Measurements from ENCODE around the gene CPEB3. TPM values are rescaled to one million over a fixed set of nuclear protein-coding genes. Genes with fewer than 3 reads are reported as not detected.

Gene CPEB3
- total and polyA plus RNA-seq, 8 donors: 1.3 to 11.2 (median 3.6) TPM

- no peak overlapping the region for H3K4me3 ChIP-seq
- WGBS, 5 donors: 95 to 100% (median 97%) methylated on average over 2 of the region's 2 CpGs
- no peak for TF ChIP-seq CTCF (IDR thresholded peaks at IDR 0.05)
- no peak for TF ChIP-seq POLR2A (IDR thresholded peaks at IDR 0.05)
- TF ChIP-seq POLR2AphosphoS5 (IDR thresholded peaks at IDR 0.05): no peak
- no peak for TF ChIP-seq EP300 (IDR thresholded peaks at IDR 0.05)
Observed at GRCh38 chr10:92263396-92263795, 27.5 kb downstream of the CPEB3 start.

GRCh38 chr10:92248566-92248965 lies 42.3 kb downstream of the CPEB3 start:
- Histone ChIP-seq H3K4me1 (peaks cover 0 to 11% (median 3%) of the 10 kb centered on the region in 4 donors), H3K27me3 (no peaks in the 10 kb centered on the region), H3K27ac (no peak overlapping the region), H3K36me3 (no peaks in the 10 kb centered on the region), H3K4me3 (no peak overlapping the region), H3K9me3 (no peaks in the 10 kb centered on the region)
- WGBS, 5 donors: 72 to 92% (median 84%) methylated on average over 2 of the region's 2 CpGs
- TF ChIP-seq POLR2A (IDR thresholded peaks at IDR 0.05) (no peak), POLR2AphosphoS5 (IDR thresholded peaks at IDR 0.05) (no peak), EP300 (IDR thresholded peaks at IDR 0.05) (no peak), CTCF (IDR thresholded peaks at IDR 0.05) (no peak)
- DNase-seq: no peak
- intact Hi-C loops (cut with DNase I; ENCODE audit: low total_unique reads): loop anchor here (10.0 kb wide), 1 partner anchor 46 kb away; the partner anchor contains the start of genes CPEB3 and MARCHF5

More at GRCh38 chr10:92263396-92263795, 27.5 kb downstream of the CPEB3 start:
- Histone ChIP-seq H3K27ac (no peak overlapping the region), H3K9me3 (no peaks in the 10 kb centered on the region), H3K36me3 (no peaks in the 10 kb centered on the region), H3K4me1 (peaks cover 0 to 18% (median 0%) of the 10 kb centered on the region in 4 donors), H3K27me3 (no peaks in the 10 kb centered on the region)
- intact Hi-C loops (cut with DNase I; ENCODE audit: low total_unique reads): no loop called here
- no peak for DNase-seq

- H3K4me1 ChIP-seq: peaks cover 0 to 36% (median 26%) of the 10 kb centered on the region in 4 donors
- H3K27me3 ChIP-seq: no peaks in the 10 kb centered on the region
- no peaks in the 10 kb centered on the region for H3K9me3 ChIP-seq
- no peak overlapping the region for H3K27ac ChIP-seq
- H3K4me3 ChIP-seq: no peak overlapping the region
- intact Hi-C loops (cut with DNase I; ENCODE audit: low total_unique reads): loop anchor here (10.0 kb wide), 1 partner anchor 50 kb away; the partner anchor contains the start of genes CPEB3 and MARCHF5
- WGBS, 5 donors: 39 to 71% (median 52%) methylated on average over 2 to 3 of the region's 3 CpGs
- no peak for DNase-seq
- no peaks in the 10 kb centered on the region for H3K36me3 ChIP-seq
- TF ChIP-seq POLR2A (IDR thresholded peaks at IDR 0.05) (no peak), POLR2AphosphoS5 (IDR thresholded peaks at IDR 0.05) (no peak), EP300 (IDR thresholded peaks at IDR 0.05) (no peak), CTCF (IDR thresholded peaks at IDR 0.05) (no peak)
Observed at GRCh38 chr10:92244796-92245195, 46.1 kb downstream of the CPEB3 start.

- 5 to 15% (median 10%) methylated on average over 8 of the region's 8 CpGs for WGBS, 5 donors
- peak overlapping the region; percentile 10 to 90 (median 74) for H3K27ac ChIP-seq
- DNase-seq: peak; percentile 61 to 91
- intact Hi-C loops (cut with DNase I; ENCODE audit: low total_unique reads): loop anchor here (10.0 kb wide), 1 partner anchor 52 kb away; the partner anchor contains the start of genes CPEB3 and MARCHF5
- TF ChIP-seq EP300 (IDR thresholded peaks at IDR 0.05) (no peak), POLR2AphosphoS5 (IDR thresholded peaks at IDR 0.05) (peak; percentile 22 to 44 (median 28))
- peaks cover 12 to 50% (median 40%) of the 10 kb centered on the region in 4 donors for H3K4me1 ChIP-seq
- peak overlapping the region; percentile 6 to 32 (median 30) for H3K4me3 ChIP-seq
- no peaks in the 10 kb centered on the region for H3K9me3 ChIP-seq
- no peaks in the 10 kb centered on the region for H3K27me3 ChIP-seq
- H3K36me3 ChIP-seq: no peaks in the 10 kb centered on the region
Observed at GRCh38 chr10:92242910-92243671, 47.8 kb downstream of the CPEB3 start.

Measured in stomach (tissue), 9 donors.